ENCODE results near the gene CCNH.
A peak's percentile ranks its signal among the peaks of the same experiment; 100 is the strongest.

Gene CCNH

DNA sequence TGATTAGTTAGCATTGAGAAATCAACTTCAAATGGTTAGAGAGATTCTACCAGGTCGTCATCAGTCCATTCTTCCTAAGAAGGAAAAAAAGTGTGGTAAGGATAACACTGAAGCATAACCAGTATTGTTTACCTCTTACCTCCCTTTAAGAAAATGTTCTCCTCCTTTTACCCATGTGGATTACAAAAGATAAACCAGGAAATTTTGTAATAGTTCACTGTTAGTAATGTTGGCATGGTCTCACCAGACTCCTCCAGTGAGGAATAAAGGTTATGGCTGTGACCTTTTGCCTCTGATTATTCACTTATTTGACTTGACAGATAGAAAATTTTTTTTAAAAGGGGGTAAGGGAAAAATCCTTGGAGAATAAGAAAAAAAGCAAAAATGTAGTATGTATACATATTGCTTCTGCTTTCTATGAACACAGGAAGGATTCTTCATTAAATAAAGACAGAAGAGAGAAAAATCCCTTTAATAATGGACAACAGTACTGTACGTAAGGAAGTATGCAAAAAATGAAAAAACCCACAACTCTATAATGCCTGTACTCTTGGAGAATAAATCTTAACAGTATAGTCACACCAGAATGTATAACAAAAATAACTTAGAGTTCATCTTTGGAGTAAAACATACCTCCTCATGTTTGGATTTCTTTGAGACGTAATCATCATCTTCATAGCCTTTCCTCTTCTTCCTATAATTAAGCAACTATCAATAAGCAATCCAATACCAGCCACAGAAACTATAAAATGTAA lies 18.1 kb downstream of the CCNH start:
- peaks cover 60% of the 10 kb centered on the region for H3K4me1 ChIP-seq (ENCODE audit: low read depth, poor library complexity, severe bottlenecking)
- H3K27ac ChIP-seq, result no peak overlapping the region
- H3K9ac ChIP-seq, result no peak overlapping the region
- TF ChIP-seq, protein P1, sequence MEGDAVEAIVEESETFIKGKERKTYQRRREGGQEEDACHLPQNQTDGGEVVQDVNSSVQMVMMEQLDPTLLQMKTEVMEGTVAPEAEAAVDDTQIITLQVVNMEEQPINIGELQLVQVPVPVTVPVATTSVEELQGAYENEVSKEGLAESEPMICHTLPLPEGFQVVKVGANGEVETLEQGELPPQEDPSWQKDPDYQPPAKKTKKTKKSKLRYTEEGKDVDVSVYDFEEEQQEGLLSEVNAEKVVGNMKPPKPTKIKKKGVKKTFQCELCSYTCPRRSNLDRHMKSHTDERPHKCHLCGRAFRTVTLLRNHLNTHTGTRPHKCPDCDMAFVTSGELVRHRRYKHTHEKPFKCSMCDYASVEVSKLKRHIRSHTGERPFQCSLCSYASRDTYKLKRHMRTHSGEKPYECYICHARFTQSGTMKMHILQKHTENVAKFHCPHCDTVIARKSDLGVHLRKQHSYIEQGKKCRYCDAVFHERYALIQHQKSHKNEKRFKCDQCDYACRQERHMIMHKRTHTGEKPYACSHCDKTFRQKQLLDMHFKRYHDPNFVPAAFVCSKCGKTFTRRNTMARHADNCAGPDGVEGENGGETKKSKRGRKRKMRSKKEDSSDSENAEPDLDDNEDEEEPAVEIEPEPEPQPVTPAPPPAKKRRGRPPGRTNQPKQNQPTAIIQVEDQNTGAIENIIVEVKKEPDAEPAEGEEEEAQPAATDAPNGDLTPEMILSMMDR (conservative IDR thresholded peaks at IDR 0.05; ENCODE audit: low read depth, low read length), result no peak
- no peaks in the 10 kb centered on the region for H3K27me3 ChIP-seq (ENCODE audit: insufficient read depth, low read depth)
- no peak overlapping the region for H2AFZ ChIP-seq (ENCODE audit: low read depth)
- H3K4me2 ChIP-seq, result no peak overlapping the region
- no peaks in the 10 kb centered on the region for H3K79me2 ChIP-seq (ENCODE audit: insufficient read depth, low read depth)
- H3K36me3 ChIP-seq (ENCODE audit: insufficient read depth), result peaks cover 25% of the 10 kb centered on the region
- H4K20me1 ChIP-seq (ENCODE audit: insufficient read depth), result no peaks in the 10 kb centered on the region
- no peak overlapping the region for H3K4me3 ChIP-seq (IDR thresholded peaks at IDR 0.05; ENCODE audit: insufficient read depth, low read depth, low read length)

DNA sequence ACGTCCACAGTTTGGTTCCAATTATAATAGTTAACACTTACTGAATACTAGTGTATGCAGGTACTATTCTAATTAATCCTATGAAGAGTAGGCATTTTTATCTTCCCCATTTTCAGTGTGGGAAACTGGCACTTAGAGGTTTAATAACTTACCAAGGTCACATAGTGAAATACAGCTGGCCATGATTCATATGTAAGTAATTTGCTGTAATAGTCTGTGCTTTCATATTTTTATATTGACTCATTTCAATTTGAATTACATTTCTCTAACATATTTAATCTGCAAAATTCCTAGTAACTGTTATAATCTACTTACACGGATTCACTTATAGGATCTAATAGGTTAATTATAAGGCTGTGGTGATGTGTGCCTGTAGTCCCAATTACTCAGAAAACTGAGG lies 19.4 kb downstream of the CCNH start:
- H3K36me3 ChIP-seq (ENCODE audit: insufficient read depth), result peaks cover 28% of the 10 kb centered on the region
- peaks cover 64% of the 10 kb centered on the region for H3K4me1 ChIP-seq (ENCODE audit: low read depth, poor library complexity, severe bottlenecking)
- H3K79me2 ChIP-seq (ENCODE audit: insufficient read depth, low read depth), result no peaks in the 10 kb centered on the region
- H3K4me2 ChIP-seq, result no peak overlapping the region
- no peak overlapping the region for H3K4me3 ChIP-seq (IDR thresholded peaks at IDR 0.05; ENCODE audit: insufficient read depth, low read depth, low read length)
- no peak overlapping the region for H3K27ac ChIP-seq
- no peaks in the 10 kb centered on the region for H3K27me3 ChIP-seq (ENCODE audit: insufficient read depth, low read depth)
- no peak overlapping the region for H2AFZ ChIP-seq (ENCODE audit: low read depth)
- no peak overlapping the region for H3K9ac ChIP-seq
- TF ChIP-seq, protein P1 (conservative IDR thresholded peaks at IDR 0.05; ENCODE audit: low read depth, low read length), result no peak
- no peaks in the 10 kb centered on the region for H4K20me1 ChIP-seq (ENCODE audit: insufficient read depth)

DNA sequence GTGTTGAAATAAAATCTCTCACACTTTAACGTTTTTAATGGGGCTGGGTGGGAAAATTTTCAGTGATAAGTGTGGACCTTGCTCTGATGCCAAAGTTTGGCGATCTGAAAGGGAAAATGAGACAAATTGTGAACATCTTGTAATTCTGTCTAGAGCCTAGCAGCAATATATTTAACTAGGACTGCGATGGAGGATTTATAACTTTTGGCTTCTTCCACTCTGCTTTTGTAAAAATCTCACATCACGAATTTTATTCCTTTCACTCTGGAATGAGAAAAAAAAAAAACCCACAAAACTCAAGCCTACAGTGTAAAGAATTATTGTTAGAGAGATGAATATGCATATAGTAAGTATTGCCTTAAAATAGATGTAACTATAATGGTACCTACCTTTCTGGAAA lies 19.9 kb downstream of the CCNH start:
- H3K4me2 ChIP-seq, result no peak overlapping the region
- no peaks in the 10 kb centered on the region for H3K79me2 ChIP-seq (ENCODE audit: insufficient read depth, low read depth)
- no peak overlapping the region for H3K9ac ChIP-seq
- peaks cover 64% of the 10 kb centered on the region for H3K4me1 ChIP-seq (ENCODE audit: low read depth, poor library complexity, severe bottlenecking)
- H4K20me1 ChIP-seq (ENCODE audit: insufficient read depth), result no peaks in the 10 kb centered on the region
- no peak overlapping the region for H2AFZ ChIP-seq (ENCODE audit: low read depth)
- H3K36me3 ChIP-seq (ENCODE audit: insufficient read depth), result peaks cover 23% of the 10 kb centered on the region
- H3K27ac ChIP-seq, result no peak overlapping the region
- no peak overlapping the region for H3K4me3 ChIP-seq (IDR thresholded peaks at IDR 0.05; ENCODE audit: insufficient read depth, low read depth, low read length)
- H3K27me3 ChIP-seq (ENCODE audit: insufficient read depth, low read depth), result no peaks in the 10 kb centered on the region
- TF ChIP-seq, protein P1 (conservative IDR thresholded peaks at IDR 0.05; ENCODE audit: low read depth, low read length), result no peak

DNA sequence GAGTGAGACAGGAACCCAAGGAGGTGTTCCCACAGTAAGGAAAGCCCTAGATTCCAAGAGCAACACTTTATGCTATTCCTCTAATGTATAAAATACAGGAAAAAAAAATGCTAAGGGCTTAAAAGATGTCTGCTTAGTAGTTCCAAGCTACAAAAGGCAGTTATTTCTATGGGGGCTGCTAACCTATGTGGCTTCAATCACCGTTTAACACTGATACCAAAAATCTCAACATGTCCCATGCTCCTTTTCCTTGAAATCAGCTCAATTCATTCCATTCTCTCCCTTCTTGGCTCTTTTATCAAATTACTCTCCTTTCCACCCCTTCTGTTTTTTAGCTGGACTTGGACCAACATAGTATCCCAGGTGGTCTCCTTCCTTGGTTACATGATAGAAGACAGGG lies 20.6 kb downstream of the CCNH start:
- Histone ChIP-seq H3K4me3 (IDR thresholded peaks at IDR 0.05; ENCODE audit: insufficient read depth, low read depth, low read length) (no peak overlapping the region), H3K79me2 (ENCODE audit: insufficient read depth, low read depth) (no peaks in the 10 kb centered on the region), H3K27me3 (ENCODE audit: insufficient read depth, low read depth) (no peaks in the 10 kb centered on the region), H2AFZ (ENCODE audit: low read depth) (no peak overlapping the region), H3K4me1 (ENCODE audit: low read depth, poor library complexity, severe bottlenecking) (peaks cover 63% of the 10 kb centered on the region), H3K27ac (no peak overlapping the region), H3K36me3 (ENCODE audit: insufficient read depth) (peaks cover 17% of the 10 kb centered on the region), H3K4me2 (peak overlapping the region; percentile 46; the same call in 1 of the 2 replicates), H4K20me1 (ENCODE audit: insufficient read depth) (no peaks in the 10 kb centered on the region), H3K9ac (no peak overlapping the region)
- TF ChIP-seq, protein P1 (conservative IDR thresholded peaks at IDR 0.05; ENCODE audit: low read depth, low read length), result no peak
